IMR-90 (cell line): ENCODE data around the gene NCBP2. TPM values are rescaled to one million over a fixed set of nuclear protein-coding genes. Genes with fewer than 3 reads are reported as not detected.

Experiments
- ATAC-seq: fragments of 200-7000 bp; cut with Tn5 transposase; 2 replicates; pipeline ENCODE4 v1.9.1; 2020; ENCODE audit warnings: low read depth, mild to moderate bottlenecking, moderate library complexity
- BruUV-seq: library from RNA; stranded (reverse); fragments of 400-500 nt; replicated peaks from 2 replicates; lab custom pipeline; 2021; lab: Mats Ljungman, UMichigan
- CTCF ChIA-PET: fragments of 300-600 bp; formaldehyde crosslinking; extraction: SDS; loops from one replicate; lab custom pipeline; 2021; ENCODE audit warnings: antibody characterized with exemption; lab: Yijun Ruan, JAX
- POLR2A ChIA-PET: fragments of 300-600 bp; sonication (Branson Sonifier 250); formaldehyde crosslinking; loops from one replicate; lab custom pipeline; 2022; ENCODE audit warnings: antibody characterized with exemption; ENCODE audit not compliant: unreplicated experiment; lab: Charles Lee
- DNase-seq: peaks from one replicate; pipeline ENCODE4 v3.0.0; 2013
- H2AFZ ChIP-seq: replicated peaks from 2 replicates; pipeline ENCODE3; 2013; ENCODE audit warnings: low read length, mild to moderate bottlenecking; ENCODE audit not compliant: poor library complexity
- H2AK5ac ChIP-seq: 2 replicates; pipeline ENCODE4 v1.6.1; 2013; ENCODE audit warnings: low read depth, low read length, inconsistent platforms
- H2AK9ac ChIP-seq: replicated peaks from 2 replicates; pipeline ENCODE3; 2013; ENCODE audit warnings: mild to moderate bottlenecking, low read depth, low read length, moderate library complexity; ENCODE audit not compliant: poor library complexity
- H2BK120ac ChIP-seq: 2 replicates; pipeline ENCODE4 v1.6.1; 2013; ENCODE audit warnings: low read depth, low read length, inconsistent platforms
- H2BK15ac ChIP-seq: 3 replicates; pipeline ENCODE4 v1.6.1; 2013; ENCODE audit warnings: low read depth, low read length, inconsistent platforms
- H2BK20ac ChIP-seq: 2 replicates; pipeline ENCODE4 v1.6.1; 2013; ENCODE audit warnings: low read depth, mild to moderate bottlenecking, inconsistent platforms, low read length, moderate library complexity
- H2BK5ac ChIP-seq: 2 replicates; pipeline ENCODE4 v1.6.1; 2013; ENCODE audit warnings: mild to moderate bottlenecking, low read depth, low read length, inconsistent platforms; ENCODE audit not compliant: poor library complexity, severe bottlenecking
- H3K14ac ChIP-seq: replicated peaks from 2 replicates; pipeline ENCODE4 v1.6.1; 2013; ENCODE audit warnings: low read depth, low read length, inconsistent platforms
- H3K18ac ChIP-seq: 2 replicates; pipeline ENCODE4 v1.6.1; 2013; ENCODE audit warnings: low read depth, low read length, control low read depth
- H3K23ac ChIP-seq: 2 replicates; pipeline ENCODE4 v1.6.1; 2013; ENCODE audit warnings: low read depth, low read length, inconsistent platforms
- H3K27ac ChIP-seq: 2 replicates; pipeline ENCODE4 v1.5.1; 2013; ENCODE audit warnings: mild to moderate bottlenecking, control low read depth, low read length; ENCODE audit not compliant: insufficient read depth
- H3K27me3 ChIP-seq: 2 replicates; pipeline ENCODE4 v1.6.1; 2013; ENCODE audit warnings: low read length; ENCODE audit not compliant: control insufficient read depth, insufficient read depth
- H3K36me3 ChIP-seq: 2 replicates; pipeline ENCODE4 v1.6.1; 2013; ENCODE audit warnings: low read length, mixed read lengths; ENCODE audit not compliant: control insufficient read depth, insufficient read depth
- H3K4ac ChIP-seq: 2 replicates; pipeline ENCODE4 v1.6.1; 2013; ENCODE audit warnings: low read depth, low read length, inconsistent platforms
- H3K4me1 ChIP-seq: 2 replicates; pipeline ENCODE4 v1.6.1; 2013; ENCODE audit warnings: low read length, mixed read lengths; ENCODE audit not compliant: control insufficient read depth, insufficient read depth
- H3K4me2 ChIP-seq: 2 replicates; pipeline ENCODE4 v1.6.1; 2013; ENCODE audit warnings: low read depth, mild to moderate bottlenecking, control low read depth, low read length, moderate library complexity
- H3K4me3 ChIP-seq: 2 replicates; pipeline ENCODE4 v1.5.1; 2013; ENCODE audit warnings: low read depth, mild to moderate bottlenecking, control low read depth, low read length, moderate library complexity; ENCODE audit not compliant: insufficient read depth
- H3K56ac ChIP-seq: 2 replicates; pipeline ENCODE4 v1.6.1; 2013; ENCODE audit warnings: low read length, inconsistent platforms; ENCODE audit not compliant: insufficient read depth; ENCODE audit errors: extremely low read depth
- H3K79me1 ChIP-seq, 2 experiments: 2 replicates each; pipeline ENCODE4 v1.6.1; 2013; ENCODE audit warnings: low read length in 2 of 2, inconsistent platforms in 1 of 2, low read depth in 1 of 2
- H3K9ac ChIP-seq: 2 replicates; pipeline ENCODE4 v1.6.1; 2013; ENCODE audit warnings: low read depth, low read length, control low read depth
- H3K9me1 ChIP-seq: 2 replicates; pipeline ENCODE4 v1.6.1; 2013; ENCODE audit warnings: low read length, inconsistent platforms; ENCODE audit not compliant: insufficient read depth
- H3K9me3 ChIP-seq: 2 replicates; pipeline ENCODE4 v1.6.1; 2013; ENCODE audit warnings: low read length; ENCODE audit not compliant: control insufficient read depth, insufficient read depth
- H4K20me1 ChIP-seq: 2 replicates; pipeline ENCODE4 v1.6.1; 2013; ENCODE audit warnings: low read length, inconsistent platforms; ENCODE audit not compliant: insufficient read depth
- H4K5ac ChIP-seq: 2 replicates; pipeline ENCODE4 v1.6.1; 2013; ENCODE audit warnings: mild to moderate bottlenecking, low read depth, low read length, control low read depth
- H4K8ac ChIP-seq, 2 experiments: 2 replicates each; pipeline ENCODE4 v1.6.1; 2013; ENCODE audit warnings: low read depth in 2 of 2, low read length in 2 of 2, control low read depth in 1 of 2, inconsistent platforms in 1 of 2
- H4K91ac ChIP-seq: 2 replicates; pipeline ENCODE4 v1.6.1; 2013; ENCODE audit warnings: low read depth, low read length, inconsistent platforms; ENCODE audit not compliant: insufficient read depth
- CHD1 ChIP-seq: IDR thresholded peaks from 2 replicates; pipeline ENCODE4 v1.6.1; 2012; ENCODE audit warnings: low read depth, low read length, improper control_type of control experiment
- MXI1 ChIP-seq: IDR thresholded peaks from 2 replicates; pipeline ENCODE4 v1.6.1; 2012; ENCODE audit warnings: low read depth, mild to moderate bottlenecking, low read length, moderate library complexity, borderline replicate concordance
- RCOR1 ChIP-seq: IDR thresholded peaks from 2 replicates; pipeline ENCODE4 v1.6.1; 2012; ENCODE audit warnings: mild to moderate bottlenecking, low read length, improper control_type of control experiment; ENCODE audit not compliant: insufficient replicate concordance
- whole genome bisulfite sequencing, 2 experiments: methylation state at CpG; one replicate each; pipeline versions ENCODE4 v1.1.5 to v1.1.7; 2013; ENCODE audit warnings: missing lambda C conversion rate in 2 of 2; ENCODE audit not compliant: insufficient read length in 1 of 2; ENCODE audit errors: extremely low coverage in 2 of 2; 5-methylcytosine and 5-hydroxymethylcytosine counted together
- dilution Hi-C: fragments of 300-500 bp; cut with HindIII; formaldehyde crosslinking; loops from one replicate; pipeline ENCODE4 v1.14.3; 2018; ENCODE audit warnings: low sequenced_read_pairs; ENCODE audit not compliant: unreplicated experiment
- in situ Hi-C: fragments of 300-500 bp; cut with MboI; formaldehyde crosslinking; loops from 3 replicates; pipeline ENCODE4 v1.14.3; 2019; ENCODE audit warnings: low sequenced_read_pairs, inconsistent platforms, mixed read lengths
- intact Hi-C: fragments of 100-400 bp; cut with micrococcal nuclease; formaldehyde crosslinking; loops from 2 replicates; pipeline ENCODE4 v1.10.0; 2022
- polyA plus RNA-seq, 3 experiments: library from polyadenylated mRNA; depleted of rRNA; stranded (reverse); fragments of >200 nt; gene quantifications; 2 replicates each; pipeline ENCODE4 v1.2.3, GENCODE V29; 2012; ENCODE audit warnings: low replicate concordance in 1 of 3
- total RNA-seq: library from RNA; depleted of rRNA; stranded (reverse); fragments of >200 nt; gene quantifications from 2 replicates; pipeline ENCODE4 v1.2.3, GENCODE V29; 2012

Gene NCBP2
- total and polyA plus RNA-seq, 2 of the 4 experiments (the other 2 are of a cell fraction), result 42.8 to 73.6 TPM

DNA sequence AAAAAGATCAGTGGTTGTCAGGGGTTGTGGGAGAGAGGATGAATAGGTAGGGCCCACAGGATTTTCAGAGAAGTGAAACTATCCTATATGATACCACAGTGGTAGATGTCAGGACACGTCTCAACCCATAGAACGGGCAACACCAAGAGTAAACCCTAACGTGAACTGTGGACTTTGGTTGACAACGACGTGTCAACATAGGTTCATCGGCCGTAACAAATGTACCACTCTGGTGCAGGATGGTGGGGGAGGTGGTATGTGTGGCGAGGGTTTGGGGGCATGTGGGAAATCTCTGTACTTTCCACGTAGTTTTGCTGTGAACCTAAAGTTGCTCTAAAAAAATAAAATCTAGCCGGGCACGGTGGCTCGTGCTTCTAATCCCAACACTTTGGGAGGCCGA lies 39.3 kb upstream of the NCBP2 start:
- whole genome bisulfite sequencing, 2 experiments, result 92% methylated on average over 6 of the region's 13 CpGs; no CpG with 5 or more reads in 1 of the 2 experiments

More for the DNA sequence above, 39.3 kb upstream of the NCBP2 start:
- Histone ChIP-seq H3K9ac (no peak overlapping the region), H2BK120ac (no peak overlapping the region), H4K5ac (no peak overlapping the region), H3K27ac (no peak overlapping the region), H2AK5ac (no peak overlapping the region), H3K23ac (no peak overlapping the region), H3K4ac (no peak overlapping the region), H2AK9ac (no peak overlapping the region), H3K4me1 (no peaks in the 10 kb centered on the region), H3K18ac (no peak overlapping the region), H3K27me3 (peaks cover 9% of the 10 kb centered on the region), H3K79me1 (no peaks in the 10 kb centered on the region), H3K9me1 (no peaks in the 10 kb centered on the region), H3K4me2 (no peak overlapping the region), H3K4me3 (no peak overlapping the region), H3K9me3 (peaks cover 5% of the 10 kb centered on the region), H4K20me1 (no peaks in the 10 kb centered on the region), H3K56ac (no peak overlapping the region), H2BK15ac (no peak overlapping the region), H3K14ac (no peak overlapping the region), H3K36me3 (no peaks in the 10 kb centered on the region), H2BK5ac (no peak overlapping the region), H4K91ac (no peak overlapping the region), H2AFZ (no peak overlapping the region), H4K8ac (no peak overlapping the region), H2BK20ac (no peak overlapping the region)
- ChIA-PET POLR2A (no interaction called here), CTCF (no interaction called here)
- in situ Hi-C loops (no loop called here), intact Hi-C loops (no loop called here), dilution Hi-C loops (no loop called here)
- DNase-seq, result no peak
- TF ChIP-seq CHD1 (no peak), RCOR1 (no peak), MXI1 (no peak)
- no peak for ATAC-seq
- no TSS peak for BruUV-seq
